Central memory CD4-positive, alpha-beta T cell (primary cell): ENCODE data around the gene JMJD1C.
"Not testable (repeated sequence)": the region's sequence is repeated elsewhere in the genome, so short reads cannot be mapped to it uniquely, and the experiment has no call there.

ENCODE experiments used
- DNase-seq: peaks from one replicate; pipeline ENCODE4 v3.0.0; 2022

JMJD1C gene

DNA sequence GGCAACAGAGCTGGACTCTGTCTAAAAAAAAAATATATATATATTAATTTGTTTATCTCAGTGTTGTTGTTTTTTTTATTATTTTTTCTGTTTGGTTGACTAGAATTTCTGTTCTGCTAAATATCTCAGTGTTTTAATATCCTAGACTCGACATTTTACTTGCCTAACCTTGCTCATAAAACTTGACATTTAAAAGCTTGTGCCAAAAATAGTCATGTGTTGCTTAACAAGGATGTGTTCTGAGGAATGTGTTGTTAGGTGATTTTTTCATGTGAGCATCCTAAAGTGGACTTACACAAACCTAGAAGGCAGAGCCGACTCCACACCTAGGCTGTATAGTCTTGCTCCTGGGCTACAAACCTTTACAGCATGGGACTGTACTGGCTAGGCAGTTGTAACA, 309.5 kb downstream of the JMJD1C start:
- DNase-seq = no peak

DNA sequence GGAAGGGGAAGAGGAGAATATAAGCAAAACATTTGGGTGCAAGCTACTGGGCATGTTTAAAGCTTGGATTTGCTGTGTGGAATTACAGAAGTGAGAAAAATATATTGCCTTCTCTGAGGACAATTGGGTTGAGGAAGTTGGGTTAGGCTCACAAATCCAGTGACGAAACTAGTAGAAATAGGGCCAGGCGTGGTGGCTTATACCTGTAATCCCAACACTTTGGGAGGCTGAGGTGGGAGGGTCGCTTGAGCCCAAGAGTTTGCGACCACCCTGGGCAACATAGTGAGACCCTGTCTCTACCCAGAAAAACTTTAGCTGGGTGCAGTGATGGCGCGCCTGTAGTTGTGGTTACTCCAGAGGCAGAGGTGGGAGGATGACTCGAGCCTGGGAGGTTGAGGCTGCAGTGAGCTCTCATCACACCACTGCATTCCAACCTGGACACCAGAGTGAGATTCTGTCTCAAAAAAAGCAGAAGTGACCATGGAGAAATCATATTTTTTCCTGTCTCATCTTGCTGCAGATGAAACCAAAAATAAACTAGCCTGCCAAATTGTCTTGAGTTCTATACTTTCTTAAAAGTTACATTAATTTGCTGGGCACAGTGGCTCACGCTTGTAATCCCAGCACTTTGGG, 310.3 kb downstream of the JMJD1C start:
- DNase-seq = no peak

DNA sequence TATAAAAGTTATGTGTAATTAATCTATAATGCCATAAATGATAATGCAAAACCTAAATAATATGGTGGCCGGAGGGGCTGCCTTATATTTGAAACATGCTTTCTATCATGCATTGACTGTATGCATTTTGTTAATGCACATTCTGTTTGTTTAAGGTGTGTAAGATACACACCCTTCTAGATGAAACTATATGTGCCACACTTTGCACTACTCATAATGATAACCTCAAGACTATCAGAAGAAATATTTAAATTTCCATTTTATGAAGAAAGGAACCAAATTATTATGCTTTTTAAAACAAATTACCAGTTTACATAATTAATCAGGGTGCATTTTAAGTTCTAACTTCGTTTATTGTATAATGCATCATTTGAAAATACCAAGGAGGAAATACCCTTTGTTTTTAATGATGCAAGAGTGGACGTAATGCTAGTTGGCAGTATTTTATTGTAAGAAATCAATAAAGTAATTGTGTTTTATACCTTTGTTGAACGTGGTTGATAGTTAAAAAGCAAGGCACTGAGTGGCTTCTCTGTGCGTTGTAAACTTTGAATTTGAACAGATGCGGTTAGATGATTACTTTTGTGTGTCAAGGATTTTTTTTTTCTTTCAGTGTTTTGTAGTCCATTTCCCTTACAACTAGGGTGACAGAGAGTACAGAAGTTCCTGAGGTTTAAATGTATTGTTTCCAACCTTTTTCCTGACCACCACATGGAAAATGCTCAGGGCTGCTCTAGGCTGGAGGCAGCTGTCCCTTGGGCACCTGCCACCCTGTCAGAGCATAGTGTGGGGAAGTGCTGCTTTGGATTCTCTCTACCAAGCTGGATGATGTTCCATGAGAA, 311.0 kb downstream of the JMJD1C start:
- no peak for DNase-seq

DNA sequence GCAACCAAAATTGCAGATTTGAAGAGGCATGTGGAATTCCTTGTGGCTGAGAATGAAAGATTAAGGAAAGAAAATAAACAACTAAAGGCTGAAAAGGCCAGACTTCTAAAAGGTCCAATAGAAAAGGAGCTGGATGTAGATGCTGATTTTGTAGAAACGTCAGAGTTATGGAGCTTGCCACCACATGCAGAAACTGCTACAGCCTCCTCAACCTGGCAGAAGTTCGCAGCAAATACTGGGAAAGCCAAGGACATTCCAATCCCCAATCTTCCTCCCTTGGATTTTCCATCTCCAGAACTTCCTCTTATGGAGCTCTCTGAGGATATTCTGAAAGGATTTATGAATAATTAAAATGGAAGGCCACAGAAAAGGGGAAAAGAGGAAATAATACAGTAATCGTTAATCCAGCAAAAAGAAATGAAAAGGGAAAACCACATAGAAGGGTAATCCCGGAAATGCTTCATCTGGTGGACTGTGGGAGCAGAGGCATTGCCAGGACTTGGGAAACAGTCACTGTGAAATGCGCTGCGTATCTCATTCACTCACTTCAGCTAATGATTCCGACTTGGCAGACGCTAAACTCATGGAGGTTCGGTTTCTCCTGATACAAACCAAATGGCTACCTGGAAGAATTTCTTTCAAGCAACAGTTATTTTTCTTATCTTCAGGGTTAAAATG, 311.8 kb downstream of the JMJD1C start:
- not testable (repeated sequence) for DNase-seq

DNA sequence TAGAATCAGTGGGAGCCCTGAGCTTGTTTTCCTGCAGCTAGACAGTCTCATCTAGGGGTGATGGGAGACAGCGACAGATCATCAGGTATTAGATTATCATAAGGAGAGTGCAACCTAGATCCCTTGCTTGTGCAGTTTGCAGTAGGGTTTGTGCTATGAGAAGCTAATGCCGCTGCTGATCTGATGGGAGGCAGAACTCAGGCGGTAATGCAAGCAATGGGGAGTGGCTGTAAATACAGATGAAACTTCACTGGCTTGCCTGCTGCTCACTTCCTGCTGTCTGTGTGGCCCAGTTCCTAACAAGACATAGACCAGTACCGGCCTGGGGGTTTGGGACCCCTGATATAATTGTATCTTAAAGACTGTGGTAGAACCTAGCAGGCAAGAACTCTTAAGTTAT, 315.0 kb downstream of the JMJD1C start:
- no peak for DNase-seq

DNA sequence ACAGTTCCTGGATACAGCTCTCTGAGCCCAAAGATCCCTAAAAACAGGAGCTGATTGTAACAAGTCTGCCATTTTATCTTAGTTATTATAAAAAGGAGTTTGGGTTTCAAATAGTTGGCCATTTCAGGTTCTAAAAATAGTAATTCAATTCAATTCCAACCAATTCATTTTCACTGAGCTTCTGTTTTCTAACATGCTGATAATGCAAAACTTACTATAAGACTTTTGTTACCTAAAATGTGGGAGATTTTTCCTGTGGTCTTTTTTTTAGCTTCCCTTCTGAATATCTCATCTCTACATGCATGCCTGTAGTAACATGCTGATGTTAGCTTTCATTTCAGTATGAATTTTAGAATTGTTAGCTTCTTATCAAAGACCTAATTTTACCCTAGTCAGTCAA, 319.3 kb downstream of the JMJD1C start:
- DNase-seq = no peak

DNA sequence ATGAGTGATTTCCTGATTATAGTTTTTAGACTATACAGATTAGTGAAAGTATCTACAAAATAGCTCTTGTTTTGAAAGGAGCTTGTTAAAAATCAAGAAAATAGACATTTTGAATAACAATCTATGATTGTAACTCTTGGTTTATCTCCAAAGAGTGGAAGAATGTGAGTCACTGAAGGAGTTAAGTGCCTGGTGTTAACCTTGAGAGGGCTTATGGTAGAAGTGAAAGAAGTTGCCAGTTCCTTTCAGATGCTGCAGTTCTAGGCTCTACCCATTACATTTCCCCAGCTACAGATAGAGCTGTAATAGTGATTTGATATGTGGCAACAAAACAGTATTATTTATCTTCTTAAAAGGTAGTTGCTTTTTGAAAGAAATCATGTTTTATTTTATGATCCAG, 320.0 kb downstream of the JMJD1C start:
- DNase-seq = no peak

DNA sequence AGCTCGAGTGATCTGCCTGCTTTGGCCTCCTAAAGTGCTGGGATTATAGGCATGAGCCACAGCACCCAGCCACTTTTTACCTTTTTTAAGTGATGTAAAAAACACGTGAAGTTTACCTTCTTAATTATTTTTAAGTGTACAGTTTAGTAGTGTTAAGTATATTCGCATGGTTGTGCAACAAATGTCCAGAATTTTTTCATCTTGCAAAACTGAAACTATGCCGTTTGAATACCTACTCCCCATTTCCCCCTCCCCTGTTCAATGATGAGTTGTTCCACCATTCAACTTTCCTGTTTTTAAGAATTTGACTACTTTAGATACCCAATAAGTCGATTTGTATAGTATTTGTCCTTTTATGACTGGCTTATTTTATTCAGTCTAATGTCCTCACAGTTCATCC, 321.8 kb downstream of the JMJD1C start:
- no peak for DNase-seq

DNA sequence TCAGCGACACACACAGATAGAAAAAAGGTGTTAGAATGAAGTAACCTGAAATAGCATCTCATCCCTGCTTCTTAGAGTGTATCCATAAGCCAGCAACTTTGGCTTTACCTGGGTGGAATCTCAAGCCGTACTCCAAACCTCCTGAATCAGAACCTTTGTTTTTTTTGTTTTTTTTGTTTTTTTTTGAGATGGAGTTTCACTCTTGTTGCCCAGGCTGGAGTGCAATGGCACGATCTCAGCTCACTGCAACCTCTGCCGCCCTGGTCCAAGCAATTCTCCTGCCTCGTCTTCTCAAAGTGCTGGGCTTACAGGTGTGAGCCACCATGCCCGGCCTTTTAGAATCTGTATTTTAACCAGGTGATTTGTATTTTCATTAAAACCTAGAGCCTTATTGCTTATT, 323.6 kb downstream of the JMJD1C start:
- no peak for DNase-seq

DNA sequence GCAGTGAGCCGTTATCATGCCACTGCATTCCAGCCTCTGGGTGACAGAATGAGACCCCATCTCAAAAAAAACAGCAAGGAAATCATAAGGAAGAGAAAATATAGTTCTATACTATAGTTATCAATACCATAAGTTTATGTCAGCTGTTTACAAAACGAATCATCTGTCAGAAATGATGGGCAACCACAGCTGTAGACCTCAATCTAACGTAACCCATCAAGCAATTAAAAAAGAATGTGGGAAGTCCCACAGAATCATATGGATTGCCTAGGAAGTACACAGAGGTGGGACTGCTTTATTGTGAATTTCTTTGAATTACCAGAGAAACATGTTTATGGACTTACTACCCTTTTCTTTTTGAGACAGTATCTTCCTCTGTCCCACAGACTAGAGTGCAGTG, 325.7 kb downstream of the JMJD1C start:
- DNase-seq = no peak

DNA sequence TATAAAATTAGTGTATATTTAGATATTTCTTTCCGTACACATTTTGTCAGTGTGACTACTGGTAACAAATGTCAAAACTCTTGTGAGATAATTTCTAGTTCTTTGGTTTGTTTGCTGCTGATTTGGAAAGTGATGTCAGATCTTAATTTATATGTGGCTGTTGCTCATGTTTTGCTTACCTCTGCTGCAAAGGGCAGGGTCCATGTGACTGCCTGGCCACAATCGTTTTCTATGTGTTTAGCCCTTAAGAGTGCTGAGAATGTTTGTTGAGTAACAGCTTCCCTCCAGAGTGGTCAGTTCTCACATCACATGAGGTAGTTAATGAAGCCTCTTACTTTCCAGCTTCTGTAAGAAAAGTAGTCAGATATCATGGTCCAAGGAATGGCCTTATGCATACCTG, 328.5 kb downstream of the JMJD1C start:
- no peak for DNase-seq

DNA sequence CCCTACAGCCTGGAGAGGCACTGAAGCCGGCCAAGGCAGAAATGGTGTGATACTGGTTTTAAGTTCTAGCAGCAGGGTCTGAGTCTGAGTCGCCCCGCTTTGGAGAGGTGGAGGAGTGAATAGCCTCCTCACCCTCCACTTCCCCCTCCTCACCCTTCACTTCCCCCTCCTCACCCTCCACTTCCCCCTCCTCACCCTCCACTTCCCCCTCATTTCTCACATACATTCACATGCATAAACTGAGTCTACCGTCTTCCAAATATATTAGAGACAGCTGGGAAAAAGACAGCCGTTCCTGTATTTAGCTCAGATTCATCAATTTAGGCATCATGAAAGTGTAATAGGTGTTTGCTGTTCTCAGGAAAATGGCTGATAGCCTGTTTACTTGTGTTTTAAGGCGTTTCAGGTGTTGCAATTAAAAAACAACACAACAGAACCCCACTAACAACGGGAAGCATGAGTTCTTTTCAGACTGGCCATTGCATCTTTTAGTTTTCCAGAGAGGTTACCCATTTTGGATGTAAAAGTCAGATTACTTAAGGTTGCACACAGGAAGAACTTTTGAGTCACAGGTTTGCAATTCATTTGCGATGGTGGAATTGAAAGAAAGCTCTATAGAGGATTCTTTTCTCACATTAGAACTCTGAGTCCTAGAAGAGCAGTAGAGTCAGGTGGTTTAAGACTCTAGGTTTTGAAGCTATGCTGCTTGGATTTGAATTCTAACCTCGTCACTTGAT, 331.8 kb downstream of the JMJD1C start:
- peak; percentile 3 for DNase-seq

DNA sequence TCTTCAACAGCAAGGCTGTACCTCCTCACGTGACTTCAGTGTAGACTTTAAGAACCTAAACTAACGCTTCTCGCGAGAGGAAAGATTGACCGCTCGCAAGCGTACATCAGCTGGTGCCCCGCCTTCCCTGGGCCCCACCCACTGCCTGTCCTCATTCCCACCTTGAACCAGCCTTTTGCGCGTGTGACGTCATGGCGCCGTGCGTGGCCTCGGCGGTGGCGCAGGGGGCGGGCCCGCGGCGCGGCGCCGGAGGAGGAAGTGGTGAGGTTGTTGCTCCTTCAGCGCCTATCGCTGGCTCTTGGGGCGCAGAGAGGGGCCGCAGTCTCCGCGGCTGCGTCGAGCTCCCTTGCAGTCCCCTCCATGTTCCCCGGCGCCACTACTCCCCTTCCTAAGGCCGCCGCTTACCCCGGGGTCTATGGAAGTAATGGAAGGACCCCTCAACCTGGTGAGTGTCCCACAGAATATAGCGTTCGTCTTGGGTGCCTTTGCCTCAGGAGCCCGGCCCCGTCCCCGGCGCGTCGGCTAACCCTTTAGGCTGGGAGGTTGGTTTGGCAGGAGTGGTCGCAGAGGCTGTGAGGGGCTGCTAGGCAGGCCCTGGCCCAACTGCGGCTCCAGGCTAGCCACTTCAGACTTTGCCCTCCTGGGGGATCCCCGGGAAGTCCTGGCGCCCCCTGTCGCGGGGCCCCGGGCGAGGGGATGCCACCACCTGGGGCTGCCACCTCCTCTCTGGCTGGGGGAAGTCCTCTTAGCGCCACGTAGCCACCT, 332.5 kb downstream of the JMJD1C start, which contains the start of gene NRBF2:
Gene NRBF2 (plus strand): TSS at position 273 of the 765 bp plus-strand sequence. CDS start 143 bp downstream, at position 416.
- peak; percentile 97 for DNase-seq

DNA sequence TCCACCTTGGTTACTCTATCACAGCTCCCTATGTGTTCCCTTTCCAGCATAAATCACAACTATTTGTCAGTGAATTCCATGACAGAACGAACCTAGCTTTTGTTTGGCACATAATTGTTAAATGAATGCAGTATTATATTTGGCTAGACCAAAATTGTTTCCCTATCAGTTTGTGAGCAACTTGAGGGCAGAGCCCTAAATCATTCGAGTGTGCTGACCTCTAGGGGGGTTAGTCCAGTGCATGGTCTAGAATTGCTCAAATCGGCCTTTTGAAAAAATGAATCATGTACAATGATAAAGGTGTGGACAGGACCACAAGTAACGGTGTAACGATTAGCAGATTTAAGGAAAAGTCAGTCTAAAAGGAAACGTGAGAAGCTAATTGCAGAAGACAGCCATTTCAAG, 333.1 kb downstream of the JMJD1C start:
- no peak for DNase-seq

DNA sequence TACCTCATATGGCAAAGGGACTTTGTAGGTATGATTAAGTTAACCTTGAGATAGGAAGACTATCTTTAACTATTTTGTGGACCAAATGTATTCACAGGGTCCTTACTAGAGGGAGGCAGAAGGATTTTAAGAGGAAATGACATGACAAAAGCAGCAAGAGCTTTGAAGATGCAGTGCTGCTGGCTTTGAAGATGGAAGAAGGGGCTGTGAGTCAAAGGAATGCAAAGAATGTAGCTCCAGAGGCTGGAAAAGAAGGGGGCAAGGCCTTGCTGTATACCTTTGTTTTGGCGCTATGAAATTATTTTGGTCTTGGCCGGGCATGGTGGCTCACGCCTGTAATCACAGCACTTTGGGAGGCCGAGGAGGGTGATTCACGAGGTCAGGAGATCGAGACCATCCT, 335.9 kb downstream of the JMJD1C start:
- DNase-seq = no peak

DNA sequence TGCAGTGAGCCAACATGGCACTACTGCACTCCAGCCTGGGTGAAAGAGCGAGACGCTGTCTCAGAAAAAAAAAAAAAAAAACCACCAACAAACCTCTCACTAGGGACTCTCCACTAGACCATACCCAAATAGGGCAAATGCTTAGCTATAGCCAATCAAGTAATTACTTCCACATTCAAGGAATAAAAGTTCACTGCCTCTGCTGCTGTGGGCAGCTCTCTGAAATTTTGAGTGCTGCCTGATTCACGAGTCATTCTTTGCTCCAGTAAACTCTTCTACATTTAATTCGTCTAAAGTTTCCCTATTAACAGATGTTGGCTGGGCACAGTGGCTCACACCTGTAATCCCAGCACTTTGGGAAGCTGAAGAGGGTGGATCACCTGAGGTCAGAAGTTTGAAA, 337.3 kb downstream of the JMJD1C start:
- DNase-seq = no peak

DNA sequence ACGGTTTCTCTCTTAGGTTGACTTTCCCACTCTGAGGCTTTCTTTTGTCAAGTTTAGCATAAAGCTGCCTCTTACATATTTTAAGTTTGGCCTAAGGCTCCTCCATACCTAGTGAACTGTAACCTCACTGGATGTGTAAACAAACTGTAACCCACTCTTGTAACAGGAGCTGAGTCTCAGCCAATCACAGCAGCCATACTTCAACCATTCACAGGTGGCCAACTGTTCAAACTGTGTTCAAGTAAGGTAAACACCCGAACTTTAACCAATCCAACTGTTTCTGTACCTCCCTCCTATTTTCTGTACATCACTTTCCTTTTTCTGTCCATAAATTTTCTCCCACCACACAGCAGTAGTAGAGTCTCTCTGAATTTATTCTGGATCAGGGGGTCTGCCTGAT, 340.3 kb downstream of the JMJD1C start:
- no peak for DNase-seq

DNA sequence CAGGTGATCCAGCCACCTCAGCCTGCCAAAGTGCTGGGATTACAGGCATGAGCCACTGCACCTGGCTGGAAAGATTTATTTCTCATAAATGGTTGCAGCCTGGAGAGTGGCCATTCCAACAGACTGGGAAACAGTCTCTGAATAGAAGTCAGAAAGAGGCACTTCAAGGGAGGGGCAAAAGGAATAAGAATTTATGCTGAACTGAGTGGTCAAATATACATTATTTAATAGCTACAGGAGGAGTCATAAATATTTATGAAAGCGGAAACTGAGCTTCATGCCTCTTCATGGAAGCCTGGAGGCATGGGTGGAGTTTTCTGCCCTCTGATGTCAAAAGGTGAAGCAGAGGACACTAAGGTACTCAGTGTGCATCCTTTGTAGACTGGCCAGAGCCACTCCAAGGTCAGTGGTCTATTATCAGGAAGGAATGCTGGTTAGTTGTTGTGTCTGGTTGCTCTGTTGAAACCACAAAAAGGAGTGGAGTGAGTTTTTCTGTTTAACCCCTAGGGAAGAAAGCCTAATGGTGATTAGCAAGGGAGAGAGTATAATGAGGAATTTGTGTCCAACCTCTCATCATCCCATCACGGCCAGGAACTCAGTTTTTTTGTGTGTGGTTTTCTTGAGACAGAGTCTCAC, 341.9 kb downstream of the JMJD1C start:
- DNase-seq = no peak

DNA sequence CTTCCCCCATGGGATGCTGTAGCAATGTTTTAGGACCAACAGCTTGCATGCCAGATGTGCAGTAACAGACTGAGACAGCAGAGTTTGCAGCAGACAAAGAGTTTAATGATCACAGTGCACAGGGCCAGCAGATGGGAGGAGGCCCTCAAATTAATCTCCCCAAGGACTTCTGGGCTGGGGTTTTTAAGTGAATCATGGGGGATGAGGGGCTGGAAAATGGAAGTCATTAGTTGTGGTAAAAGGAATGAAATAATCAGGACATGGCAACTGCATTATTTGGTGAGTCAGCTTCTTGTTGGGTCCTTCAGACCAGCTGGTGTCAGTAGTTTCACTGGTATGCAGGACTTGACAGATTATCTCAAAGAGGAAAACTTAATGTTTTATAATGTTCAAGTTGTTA, 345.2 kb downstream of the JMJD1C start:
- no peak for DNase-seq

DNA sequence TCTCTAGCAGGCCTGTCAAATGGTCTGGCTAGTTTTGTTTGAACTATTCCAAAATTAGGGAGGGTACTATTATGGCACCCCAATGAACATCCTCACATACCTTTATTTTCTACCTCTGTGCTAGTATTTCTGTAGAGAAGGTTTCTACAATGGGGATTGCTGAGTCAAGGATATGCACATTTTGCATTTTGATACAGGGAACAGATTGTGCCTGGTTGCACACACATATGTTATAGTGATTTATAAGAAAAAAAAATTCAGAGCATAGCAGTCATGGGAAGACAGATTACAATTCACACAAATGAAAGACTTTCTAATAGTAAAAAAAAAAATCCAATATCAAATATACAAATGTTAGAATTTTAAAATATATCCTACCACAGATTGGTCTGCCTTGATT, 346.7 kb downstream of the JMJD1C start:
- no peak for DNase-seq
